C4-2B (cell line): ENCODE results near the gene LBHD2.

Source experiments
- H3K27ac ChIP-seq: fragments of 450-650 bp; 2 replicates; pipeline ENCODE4 v1.5.1; 2017
- CTCF ChIP-seq: fragments of 450-650 bp; conservative IDR thresholded peaks from 2 replicates; pipeline ENCODE4 v1.5.1; 2017; ENCODE audit warnings: mild to moderate bottlenecking
- ZFX ChIP-seq: fragments of 450-650 bp; IDR thresholded peaks from 2 replicates; pipeline ENCODE4 v1.6.1; 2017

The LBHD2 gene

GRCh38 chr14:103070263-103070885 is 13.6 kb upstream of the LBHD2 start:
- H3K27ac ChIP-seq, result no peak overlapping the region
- TF ChIP-seq ZFX (no peak), CTCF (no peak)

GRCh38 chr14:103070971-103071542 is 13.0 kb upstream of the LBHD2 start:
- H3K27ac ChIP-seq, result peak overlapping the region; percentile 9; the same call in 1 of the 2 replicates
- no peak for TF ChIP-seq ZFX
- TF ChIP-seq CTCF, result no peak

- H3K27ac ChIP-seq, result peak overlapping the region; percentile 9; the same call in 1 of the 2 replicates
- TF ChIP-seq CTCF (no peak), ZFX (no peak)
Observed at GRCh38 chr14:103071544-103072251, 12.3 kb upstream of the LBHD2 start.

- TF ChIP-seq ZFX (no peak), CTCF (no peak)
- peak overlapping the region; percentile 9; the same call in 1 of the 2 replicates for H3K27ac ChIP-seq
Observed at GRCh38 chr14:103072595-103073366, 11.2 kb upstream of the LBHD2 start.

GRCh38 chr14:103073367-103073875 is 10.6 kb upstream of the LBHD2 start:
- no peak overlapping the region; the same call in 1 of the 2 replicates for H3K27ac ChIP-seq
- TF ChIP-seq ZFX (no peak), CTCF (no peak)

- H3K27ac ChIP-seq, result no peak overlapping the region
- TF ChIP-seq ZFX, result no peak
- TF ChIP-seq CTCF, result no peak
Observed at GRCh38 chr14:103073876-103074728, 9.9 kb upstream of the LBHD2 start.
